Smooth muscle cell of bladder (primary cell): ENCODE measurements around the gene CDKN2B. TPM values are rescaled to one million over a fixed set of nuclear protein-coding genes. Genes with fewer than 3 reads are reported as not detected.

Source experiments
- total RNA-seq: library from RNA; depleted of rRNA; stranded (reverse); fragments of >200 nt; gene quantifications from 2 replicates; pipeline ENCODE4 v1.2.3, GENCODE V29; 2014

Gene CDKN2B
- total RNA-seq, result 18.5 and 37.2 TPM in 2 replicates

GRCh38 chr9:22008717-22009505 lies at the start of gene CDKN2B:
TSS of gene CDKN2B (minus strand) at chr9:22009305. CDS start at chr9:22008953, 352 bp downstream.

GRCh38 chr9:21994556-21995005 lies 14.5 kb downstream of the CDKN2B start, which contains the start of gene CDKN2B-AS1:
TSS of gene CDKN2B-AS1 (plus strand) at chr9:21994791.

GRCh38 chr9:21993893-21994555 lies 15.1 kb downstream of the CDKN2B start, which contains the start of gene CDKN2A:
TSS of gene CDKN2A (minus strand) at chr9:21994392.

Other genes starting within 250 kb of the CDKN2B start
- 16.8 and 23.1 TPM in 2 replicates for gene MTAP, start 206.7 kb downstream of the CDKN2B start, total RNA-seq
- gene CDKN2A, start 14.9 kb downstream of the CDKN2B start, total RNA-seq, result 9.5 and 10.1 TPM in 2 replicates
- 3.6 and 4.8 TPM in 2 replicates for gene CDKN2B-AS1, start 14.5 kb downstream of the CDKN2B start, total RNA-seq